ENCODE measurements around the gene PTHLH.

GRCh38 chr12:28017126-28017872 is 44.8 kb upstream of the PTHLH start:
- TF ChIP-seq POLR2AphosphoS5 (IDR thresholded peaks at IDR 0.05; ENCODE audit: low read length) (no peak), ATF3 (IDR thresholded peaks at IDR 0.05; ENCODE audit: borderline replicate concordance, extremely low read depth, low read depth, low read length) (no peak), RAD21 (IDR thresholded peaks at IDR 0.05; ENCODE audit: insufficient read depth, low read depth, low read length) (no peak), TAF1 (IDR thresholded peaks at IDR 0.05; ENCODE audit: borderline replicate concordance, low read depth, low read length) (no peak), POLR2A (IDR thresholded peaks at IDR 0.05; ENCODE audit: low read depth, low read length) (no peak)

Measured in GM12878 (cell line).